Neuron (in vitro differentiated cells): ENCODE measurements around the gene TBC1D10A.
"Not testable (repeated sequence)": the region's sequence is repeated elsewhere in the genome, so short reads cannot be mapped to it uniquely, and the experiment has no call there.

Experiments used
- H2AFZ ChIP-seq: one replicate; pipeline ENCODE4 v1.6.1; 2013; ENCODE audit warnings: low read depth, mild to moderate bottlenecking, inconsistent platforms, low read length, moderate library complexity
- H3K27me3 ChIP-seq: one replicate; pipeline ENCODE4 v1.6.1; 2013; ENCODE audit warnings: low read length; ENCODE audit not compliant: insufficient read depth
- H3K36me3 ChIP-seq: one replicate; pipeline ENCODE4 v1.6.1; 2013; ENCODE audit warnings: low read length; ENCODE audit not compliant: insufficient read depth
- H3K4me1 ChIP-seq: one replicate; pipeline ENCODE4 v1.6.1; 2013; ENCODE audit warnings: low read length; ENCODE audit not compliant: insufficient read depth
- H3K4me3 ChIP-seq: 2 replicates; pipeline ENCODE4 v1.5.1; 2013; ENCODE audit warnings: mild to moderate bottlenecking, low read length, moderate library complexity
- H3K9me3 ChIP-seq: one replicate; pipeline ENCODE4 v1.6.1; 2013; ENCODE audit warnings: low read length

TBC1D10A gene

DNA sequence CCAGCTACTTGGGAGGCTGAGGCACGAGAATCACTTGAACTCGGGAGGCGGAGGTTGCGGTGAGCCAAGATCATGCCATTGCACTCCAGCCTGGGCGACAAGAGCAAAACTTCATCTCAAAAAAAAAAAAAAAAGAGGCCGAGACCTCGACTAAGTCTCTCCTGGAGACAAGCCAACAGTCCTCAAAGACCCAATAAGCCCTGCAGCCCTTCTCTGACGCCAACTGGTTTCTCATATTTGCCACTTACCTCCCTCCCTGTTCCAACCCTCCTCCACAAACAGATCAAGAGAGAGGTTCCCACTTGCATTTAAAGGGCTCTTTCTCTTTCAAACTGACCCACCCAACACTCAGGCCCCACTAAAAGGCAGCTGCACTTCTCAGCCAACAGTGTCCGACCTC, 11.6 kb upstream of the TBC1D10A start:
- H3K36me3 ChIP-seq, result peaks cover 96% of the 10 kb centered on the region
- not testable (repeated sequence) for H3K27me3 ChIP-seq, H3K4me3 ChIP-seq, H2AFZ ChIP-seq, H3K4me1 ChIP-seq, H3K9me3 ChIP-seq

DNA sequence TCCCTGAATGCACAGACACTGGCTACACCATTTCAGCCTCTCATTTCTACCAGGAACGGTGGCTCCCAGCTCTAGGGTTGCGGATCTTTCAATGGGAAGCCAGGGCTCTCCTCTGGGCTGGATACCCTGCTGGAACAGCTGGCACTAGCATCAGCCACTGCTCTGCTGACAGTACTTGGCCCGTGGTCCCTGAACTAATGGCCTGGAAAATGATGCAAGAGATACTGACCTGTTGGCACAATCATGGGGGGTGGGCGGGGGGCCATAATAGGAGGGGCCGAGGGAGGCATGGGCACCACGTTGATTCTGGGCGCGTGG, 10.7 kb upstream of the TBC1D10A start:
- H3K9me3 ChIP-seq, result no peaks in the 10 kb centered on the region
- H3K27me3 ChIP-seq, result no peaks in the 10 kb centered on the region
- H3K36me3 ChIP-seq, result peaks cover 96% of the 10 kb centered on the region
- H2AFZ ChIP-seq, result no peak overlapping the region
- no peaks in the 10 kb centered on the region for H3K4me1 ChIP-seq
- H3K4me3 ChIP-seq, result no peak overlapping the region

DNA sequence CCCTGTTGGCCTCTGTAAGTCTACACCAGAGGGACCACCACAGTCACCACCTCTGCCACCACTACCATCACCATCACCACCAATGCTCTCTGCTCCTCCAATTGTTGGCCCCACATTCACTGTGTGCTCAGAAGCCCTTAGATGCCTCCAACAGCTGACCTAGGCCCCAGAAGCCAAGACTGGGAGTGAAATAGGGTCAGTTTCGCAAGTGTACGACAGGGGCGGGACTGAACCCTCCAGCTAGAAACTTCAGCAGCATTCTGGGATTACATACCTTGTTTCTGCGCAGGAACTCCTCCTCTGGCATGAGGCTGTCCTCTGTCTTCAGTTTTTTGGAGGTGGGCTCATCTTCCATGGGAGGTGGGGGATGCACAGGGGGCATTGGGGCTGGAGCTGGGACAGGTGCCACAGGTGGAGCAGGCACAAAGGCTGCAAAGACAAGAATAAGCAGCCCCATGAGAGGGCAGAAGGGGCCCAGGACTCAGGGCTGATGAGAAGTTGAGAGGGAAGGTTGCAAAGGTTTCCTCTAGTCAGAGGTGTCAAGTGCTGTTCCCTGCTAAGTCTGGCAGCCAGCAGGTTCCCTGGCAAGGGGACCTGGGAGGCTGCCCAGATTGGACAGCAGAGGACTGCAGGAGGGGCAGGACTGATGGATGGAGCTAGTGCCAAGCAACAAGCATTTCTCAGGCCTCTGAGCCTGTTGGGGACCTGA, 10.2 kb upstream of the TBC1D10A start:
- Histone ChIP-seq H3K4me1 (no peaks in the 10 kb centered on the region), H3K27me3 (no peaks in the 10 kb centered on the region), H3K9me3 (no peaks in the 10 kb centered on the region), H3K36me3 (peaks cover 94% of the 10 kb centered on the region), H2AFZ (no peak overlapping the region), H3K4me3 (no peak overlapping the region)

DNA sequence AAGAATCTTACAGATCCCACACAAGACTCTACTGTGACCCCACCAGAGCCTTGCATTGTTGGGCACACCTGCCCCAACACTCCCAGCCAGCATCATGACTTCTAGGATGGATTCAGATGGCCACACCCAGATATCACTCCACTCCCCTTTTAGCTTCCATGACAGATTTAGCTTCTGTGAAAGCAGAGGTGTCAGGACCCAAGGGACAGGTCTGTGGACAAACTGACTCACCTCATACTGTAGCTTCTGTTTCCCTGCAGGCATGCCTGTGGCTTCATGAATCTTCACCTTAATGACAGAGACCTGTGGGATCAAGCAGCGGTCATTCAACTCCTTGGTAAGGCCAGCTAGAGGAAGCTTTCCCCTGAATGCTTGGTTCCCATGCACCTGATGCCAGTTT, 8.5 kb upstream of the TBC1D10A start:
- H3K27me3 ChIP-seq, result no peaks in the 10 kb centered on the region
- peaks cover 84% of the 10 kb centered on the region for H3K36me3 ChIP-seq
- H3K4me3 ChIP-seq, result no peak overlapping the region
- H2AFZ ChIP-seq, result no peak overlapping the region
- H3K4me1 ChIP-seq, result no peaks in the 10 kb centered on the region
- no peaks in the 10 kb centered on the region for H3K9me3 ChIP-seq

DNA sequence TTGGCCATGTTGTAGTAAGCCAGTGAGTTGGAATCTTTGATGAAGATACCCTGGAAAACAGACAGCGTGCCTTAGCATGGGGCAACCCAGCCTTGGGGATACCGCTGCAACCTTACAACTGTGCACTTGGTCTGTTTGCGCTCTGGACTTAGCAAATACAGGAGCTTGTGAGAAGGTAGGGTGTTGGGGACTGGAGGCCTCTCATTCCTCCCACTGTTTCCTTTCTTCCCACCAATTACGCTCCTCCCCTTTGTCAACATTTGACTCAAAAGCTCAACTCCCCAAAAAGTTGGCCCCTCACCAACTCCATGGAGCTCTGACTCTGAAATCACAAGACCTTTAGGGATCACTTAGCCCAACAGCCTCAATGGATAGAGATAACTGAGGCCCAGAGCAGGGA, 7.9 kb upstream of the TBC1D10A start:
- no peak overlapping the region for H3K4me3 ChIP-seq
- H3K9me3 ChIP-seq, result no peaks in the 10 kb centered on the region
- no peaks in the 10 kb centered on the region for H3K4me1 ChIP-seq
- no peaks in the 10 kb centered on the region for H3K27me3 ChIP-seq
- H2AFZ ChIP-seq, result no peak overlapping the region
- peaks cover 79% of the 10 kb centered on the region for H3K36me3 ChIP-seq

DNA sequence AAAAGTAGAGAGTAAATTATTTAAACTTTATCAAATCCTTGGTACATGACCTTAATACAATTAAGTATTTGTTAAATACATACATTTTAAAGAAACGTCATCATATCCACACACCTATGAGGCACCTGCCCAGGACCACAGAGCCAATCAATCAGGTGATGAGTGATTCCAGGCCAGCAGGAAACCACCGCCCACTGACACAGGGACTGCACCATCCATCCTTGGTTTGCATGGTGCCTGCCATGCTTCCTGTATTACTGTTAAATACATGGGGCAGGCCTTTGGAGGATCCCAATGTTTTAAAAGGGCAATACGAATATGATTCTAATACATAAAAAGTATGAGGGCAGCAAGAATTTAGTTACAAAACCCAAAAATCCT, 7.0 kb upstream of the TBC1D10A start:
- H2AFZ ChIP-seq, result no peak overlapping the region
- H3K4me1 ChIP-seq, result no peaks in the 10 kb centered on the region
- no peaks in the 10 kb centered on the region for H3K9me3 ChIP-seq
- H3K27me3 ChIP-seq, result no peaks in the 10 kb centered on the region
- no peak overlapping the region for H3K4me3 ChIP-seq
- H3K36me3 ChIP-seq, result peaks cover 70% of the 10 kb centered on the region

DNA sequence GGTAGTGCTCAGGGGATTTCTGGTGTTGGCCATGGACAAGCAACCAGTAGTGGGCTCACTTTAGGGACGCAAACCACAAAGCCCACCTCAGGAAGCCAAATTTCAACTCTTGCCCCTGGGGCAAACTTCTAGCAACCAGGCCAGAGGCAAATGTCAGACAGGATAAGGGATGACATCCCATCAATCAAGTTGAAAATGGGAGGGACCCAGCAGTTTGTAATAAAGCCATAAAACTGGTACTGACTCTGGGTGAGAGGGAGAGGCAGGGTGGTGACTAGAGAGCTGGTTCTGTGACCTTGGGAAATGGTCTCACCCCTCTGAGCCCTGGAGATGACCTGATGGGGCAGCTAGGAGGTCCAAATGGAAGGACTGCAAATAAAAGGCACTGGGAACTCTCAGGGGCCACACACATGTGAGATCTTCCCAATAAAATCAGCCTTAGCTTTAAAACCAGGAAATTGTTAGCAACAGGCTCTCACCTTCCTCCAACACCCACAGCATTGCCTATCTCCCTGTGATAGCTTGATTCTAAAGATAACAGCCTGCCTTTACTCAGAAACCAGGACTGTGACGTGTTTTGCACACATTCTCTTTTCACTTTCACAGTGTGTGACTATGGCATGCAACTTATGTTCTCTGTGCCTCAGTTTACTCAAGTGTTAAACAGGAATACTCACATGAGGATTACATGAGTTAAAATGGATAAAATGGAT, 6.4 kb upstream of the TBC1D10A start:
- Histone ChIP-seq H3K4me1 (no peaks in the 10 kb centered on the region), H3K4me3 (no peak overlapping the region), H3K9me3 (no peaks in the 10 kb centered on the region), H2AFZ (no peak overlapping the region), H3K27me3 (no peaks in the 10 kb centered on the region), H3K36me3 (peaks cover 65% of the 10 kb centered on the region)

DNA sequence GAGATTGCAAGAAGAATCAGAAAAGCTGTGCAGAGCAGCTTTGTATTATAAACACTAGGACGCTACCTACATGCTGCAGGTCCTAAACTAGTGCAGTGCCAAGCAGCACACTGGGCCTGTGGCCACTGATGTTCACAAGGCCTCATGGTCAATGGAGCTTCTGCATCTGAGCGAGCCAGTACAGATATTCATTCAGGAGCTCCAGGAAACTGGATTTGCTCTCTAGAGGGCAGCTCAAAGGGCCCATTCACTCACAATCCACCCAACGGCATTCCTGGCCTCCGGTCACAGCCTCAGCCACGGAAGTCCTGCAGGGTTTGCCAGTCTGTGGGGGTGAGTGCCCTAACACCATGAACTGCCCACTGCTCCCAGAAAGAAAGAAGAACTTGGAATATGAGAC, 5.8 kb upstream of the TBC1D10A start:
- H3K9me3 ChIP-seq, result no peaks in the 10 kb centered on the region
- no peak overlapping the region for H3K4me3 ChIP-seq
- peaks cover 61% of the 10 kb centered on the region for H3K36me3 ChIP-seq
- no peak overlapping the region for H2AFZ ChIP-seq
- no peaks in the 10 kb centered on the region for H3K4me1 ChIP-seq
- no peaks in the 10 kb centered on the region for H3K27me3 ChIP-seq

DNA sequence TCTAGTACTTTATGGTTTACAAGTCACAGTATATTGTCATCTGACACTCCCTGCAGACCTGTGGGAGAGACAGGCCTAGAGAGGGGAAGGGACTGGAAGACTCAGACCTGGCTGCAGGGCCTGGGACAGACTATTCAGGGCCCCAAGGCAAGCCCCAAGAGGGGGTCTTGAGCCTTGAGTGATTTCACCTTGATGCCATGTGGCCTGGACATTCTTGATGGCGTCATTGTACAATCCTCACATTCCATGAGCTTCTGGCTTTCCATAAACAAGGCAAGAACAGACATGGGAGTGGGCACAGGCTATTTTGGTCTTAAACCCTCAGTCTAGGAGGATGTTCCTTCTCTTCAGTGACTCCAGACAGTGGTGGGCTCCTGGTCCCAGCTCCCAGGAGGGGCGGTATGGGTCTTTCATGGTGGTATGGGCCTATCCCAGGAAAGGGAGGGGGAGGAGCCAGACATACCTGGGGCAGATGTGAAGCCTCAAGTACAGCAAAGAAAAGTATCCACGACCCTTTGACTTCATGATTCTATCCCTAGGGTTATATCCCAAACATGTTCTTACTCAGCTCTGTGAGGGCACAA, 1.8 kb upstream of the TBC1D10A start:
- Histone ChIP-seq H3K4me1 (peaks cover 14% of the 10 kb centered on the region), H3K36me3 (peaks cover 21% of the 10 kb centered on the region), H3K4me3 (no peak overlapping the region), H2AFZ (no peak overlapping the region), H3K9me3 (no peaks in the 10 kb centered on the region), H3K27me3 (no peaks in the 10 kb centered on the region)

DNA sequence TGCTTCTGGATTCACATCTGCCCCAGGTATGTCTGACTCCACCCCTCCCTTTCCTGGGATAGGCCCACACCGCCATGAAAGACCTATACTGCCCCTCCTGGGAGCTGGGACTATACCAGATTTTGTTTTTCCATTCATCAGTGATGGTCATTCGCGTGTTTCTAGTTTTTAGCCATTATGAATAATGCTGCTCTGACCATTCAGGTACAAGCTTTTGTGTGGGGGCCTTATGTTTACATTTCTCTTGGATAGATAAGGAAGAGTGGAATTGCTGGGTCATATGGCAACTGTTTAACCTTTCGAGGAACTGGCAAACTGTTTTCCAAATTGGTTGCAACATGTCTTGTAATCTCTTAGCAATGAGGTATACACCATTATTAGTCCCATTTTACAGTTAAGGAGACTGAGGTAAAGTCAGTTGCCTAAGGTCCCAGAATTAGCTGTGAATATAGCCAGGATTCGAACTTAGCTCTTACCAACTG, 1.2 kb upstream of the TBC1D10A start:
- Histone ChIP-seq H3K4me3 (no peak overlapping the region), H3K4me1 (peaks cover 14% of the 10 kb centered on the region), H3K36me3 (peaks cover 15% of the 10 kb centered on the region), H2AFZ (no peak overlapping the region), H3K9me3 (no peaks in the 10 kb centered on the region), H3K27me3 (no peaks in the 10 kb centered on the region)

DNA sequence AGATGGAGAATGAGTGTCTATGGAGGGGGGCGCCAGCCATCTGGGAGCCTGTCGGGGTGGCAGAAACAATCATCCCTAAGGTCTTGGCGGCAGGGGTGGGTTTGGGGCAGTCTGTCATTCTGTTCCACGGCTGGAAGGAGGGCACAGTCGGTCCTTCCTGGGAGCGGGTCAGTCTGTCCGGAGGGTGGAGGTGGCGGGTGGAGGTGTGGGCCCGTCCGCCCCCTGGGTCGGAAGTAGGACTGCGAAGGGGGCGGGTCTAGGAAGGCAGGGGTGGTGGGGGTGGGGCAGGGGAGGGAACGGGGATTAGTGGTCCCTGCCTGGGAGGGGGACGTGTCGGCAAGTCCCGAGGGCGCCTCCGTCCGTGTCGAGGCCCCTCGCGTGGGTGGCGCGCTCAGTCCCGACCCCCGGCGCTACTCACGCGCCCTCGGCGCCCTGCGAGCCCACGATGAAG, 461 bp downstream of the TBC1D10A start:
- no peak overlapping the region for H2AFZ ChIP-seq
- H3K4me3 ChIP-seq, result peak overlapping the region; percentile 95
- peaks cover 6% of the 10 kb centered on the region for H3K36me3 ChIP-seq
- H3K9me3 ChIP-seq, result no peaks in the 10 kb centered on the region
- H3K4me1 ChIP-seq, result peaks cover 14% of the 10 kb centered on the region
- H3K27me3 ChIP-seq, result no peaks in the 10 kb centered on the region

DNA sequence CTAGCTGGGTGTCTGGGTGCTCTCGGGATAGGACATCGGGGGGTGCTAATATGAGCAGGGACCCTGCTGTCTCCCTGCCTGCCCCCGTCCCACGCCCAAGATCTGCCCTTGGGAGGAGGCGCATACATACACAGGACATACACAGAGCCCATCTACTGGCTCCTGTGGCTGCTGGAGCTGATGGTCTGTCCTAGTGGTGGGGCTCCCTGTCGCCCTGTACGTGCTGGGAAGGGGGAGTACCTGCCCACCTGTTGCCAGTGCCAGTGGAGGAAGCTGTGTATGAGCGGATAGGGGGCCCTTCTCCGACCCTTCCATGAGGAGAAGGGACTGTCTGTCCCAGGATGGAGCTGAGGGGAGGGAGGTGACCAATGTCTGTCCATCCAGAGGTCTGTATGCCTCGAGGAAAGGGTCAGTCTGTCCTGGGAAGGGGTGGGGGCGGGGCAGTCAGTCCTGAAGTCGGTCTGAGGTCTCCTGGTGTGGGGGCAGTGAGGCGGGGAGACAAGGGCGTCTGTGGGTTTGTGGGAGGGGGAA, 952 bp downstream of the TBC1D10A start:
- H3K27me3 ChIP-seq, result no peaks in the 10 kb centered on the region
- peak overlapping the region; percentile 95 for H3K4me3 ChIP-seq
- H2AFZ ChIP-seq, result no peak overlapping the region

DNA sequence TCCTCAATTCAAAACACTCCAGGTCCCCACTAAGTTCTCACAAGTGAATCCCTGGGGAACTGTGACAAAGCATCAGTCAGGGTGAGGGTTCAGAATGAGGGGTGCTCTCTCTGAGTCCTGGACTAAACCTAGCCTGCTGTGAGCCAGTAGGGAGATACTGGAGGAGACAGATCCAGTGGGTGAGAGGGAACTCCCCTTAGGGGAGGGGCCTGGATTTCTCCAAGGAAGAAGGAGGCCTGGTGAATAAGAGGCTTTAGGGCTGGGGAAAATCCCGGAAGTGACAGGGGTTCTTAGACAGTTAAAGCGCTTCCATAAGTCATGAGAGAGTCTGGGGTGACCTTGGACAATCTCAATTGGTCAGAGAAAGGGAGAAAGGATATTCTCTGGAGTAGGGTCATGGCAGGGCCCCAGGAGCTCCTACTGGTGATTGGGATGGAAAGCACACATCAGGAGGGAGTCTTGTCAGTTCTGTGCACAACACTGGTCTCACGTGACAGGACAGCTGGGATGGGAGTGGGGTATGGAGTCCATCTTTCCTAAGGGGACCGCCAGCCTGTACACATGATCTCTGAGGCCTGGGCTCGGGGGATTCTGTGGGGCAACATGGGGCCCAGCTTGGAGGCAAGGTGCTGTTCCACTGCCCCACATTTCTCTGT, 1.5 kb downstream of the TBC1D10A start:
- Histone ChIP-seq H2AFZ (no peak overlapping the region), H3K4me3 (no peak overlapping the region), H3K4me1 (peaks cover 14% of the 10 kb centered on the region), H3K36me3 (no peaks in the 10 kb centered on the region), H3K9me3 (no peaks in the 10 kb centered on the region), H3K27me3 (no peaks in the 10 kb centered on the region)

More for the DNA sequence above, 952 bp downstream of the TBC1D10A start:
- H3K4me1 ChIP-seq, result peaks cover 14% of the 10 kb centered on the region
- H3K36me3 ChIP-seq, result peaks cover 4% of the 10 kb centered on the region
- no peaks in the 10 kb centered on the region for H3K9me3 ChIP-seq
